GM21737 (cell line): ENCODE data around the gene RNF149.
A peak's percentile ranks its signal among the peaks of the same experiment; 100 is the strongest.
"Not testable (repeated sequence)": the region's sequence is repeated elsewhere in the genome, so short reads cannot be mapped to it uniquely, and the experiment has no call there.

Experiments used
- ATAC-seq: cut with Tn5 transposase; IDR thresholded peaks from one replicate; pipeline ENCODE4 v1.9.1; 2021; ENCODE audit warnings: mild to moderate bottlenecking, moderate library complexity; ENCODE audit not compliant: unreplicated experiment

The RNF149 gene

GRCh38 chr2:101308432-101309210 is at the start of gene RNF149:
Gene RNF149 (minus strand): TSS chr2:101308701. CDS start chr2:101308588, 113 bp downstream.
- ATAC-seq: peak; percentile 64

DNA sequence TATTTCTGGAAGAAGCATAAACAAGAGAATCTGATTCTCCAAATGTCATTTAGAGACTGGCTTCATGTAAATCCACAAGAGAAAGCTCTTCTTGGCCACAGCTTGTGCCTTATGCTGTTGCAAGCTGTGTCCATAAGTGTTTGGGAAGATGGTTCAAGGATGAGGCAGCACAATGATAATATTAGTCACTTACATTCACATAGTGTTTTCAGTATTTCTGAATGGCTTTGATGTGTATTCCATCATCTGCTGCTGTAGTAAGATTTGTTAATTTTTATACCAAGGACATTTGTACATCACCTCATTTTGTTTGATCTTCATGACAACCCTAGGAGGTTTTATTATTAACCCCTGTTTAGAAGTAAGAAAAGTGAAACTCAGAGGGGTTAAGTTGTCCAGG is 48.9 kb upstream of the RNF149 start:
- ATAC-seq: no peak

DNA sequence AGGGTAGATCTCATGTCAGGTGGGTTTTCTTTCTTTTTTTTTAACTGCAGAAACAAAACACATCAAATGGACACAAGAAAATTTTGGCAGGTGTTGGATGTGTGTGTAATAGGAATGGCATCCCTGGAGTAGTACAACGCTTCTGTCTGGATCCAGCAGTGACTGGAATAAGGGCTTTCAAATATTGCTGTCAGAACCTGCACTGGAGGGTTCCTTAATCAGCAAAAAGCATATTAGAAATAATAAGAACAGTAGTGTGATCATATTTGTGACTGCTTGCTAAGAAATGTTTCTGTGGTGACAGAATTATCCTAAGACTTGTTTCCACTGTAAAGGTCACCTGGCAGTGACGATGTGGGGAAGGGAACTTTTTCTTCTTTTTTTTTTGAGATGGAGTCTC is 48.0 kb upstream of the RNF149 start:
- no peak for ATAC-seq

DNA sequence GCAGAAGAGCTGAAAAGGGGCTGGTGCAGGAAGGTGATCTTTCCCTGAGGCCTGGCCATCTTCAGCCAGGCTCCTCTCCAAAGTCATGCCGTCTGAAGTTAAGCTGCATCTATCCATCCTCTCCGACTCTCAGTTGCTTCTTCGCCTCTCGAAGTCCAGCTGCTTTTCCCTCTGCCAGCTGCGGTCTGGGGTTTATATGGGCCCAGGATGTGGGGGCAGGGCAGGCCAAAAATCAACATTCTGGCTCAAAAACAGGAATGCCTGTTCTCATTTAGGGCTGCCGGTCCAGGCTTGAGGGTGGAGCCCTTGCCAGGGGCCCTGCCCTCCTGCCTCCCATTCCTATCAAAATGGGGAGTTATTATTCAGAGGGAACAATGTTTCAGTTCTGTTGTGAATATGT is 47.6 kb upstream of the RNF149 start:
- no peak for ATAC-seq

DNA sequence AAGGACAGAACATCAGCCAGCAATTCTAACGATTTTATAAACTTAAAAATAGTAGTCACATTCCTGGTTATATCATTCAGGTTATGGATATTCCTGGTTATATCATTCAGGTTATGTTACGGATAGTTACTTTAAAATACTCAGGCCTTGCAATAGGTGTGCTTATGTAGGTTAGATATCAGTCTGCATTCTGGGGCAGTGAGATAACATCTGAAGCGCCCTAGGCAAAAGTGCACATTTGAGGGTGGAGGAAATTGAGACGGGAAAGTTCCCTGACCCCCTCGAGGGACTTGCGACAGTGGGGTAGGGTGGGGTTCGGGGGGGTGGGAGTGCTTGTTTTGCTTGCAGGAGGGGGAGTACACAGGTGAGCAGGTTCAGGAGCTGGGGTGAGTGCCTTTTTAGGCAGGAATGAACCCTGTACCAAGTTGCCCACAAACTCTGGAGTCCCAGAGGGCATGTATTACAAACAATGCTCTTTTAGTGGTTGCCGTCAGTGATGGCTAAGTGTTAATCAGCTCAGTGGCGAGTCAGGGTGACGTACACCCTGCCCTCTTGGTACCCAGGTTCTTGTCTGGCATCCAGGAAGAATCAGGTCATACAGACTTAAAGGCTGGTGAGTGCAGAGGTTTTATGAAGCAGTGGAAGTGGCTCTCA is 47.0 kb upstream of the RNF149 start:
- ATAC-seq: no peak

DNA sequence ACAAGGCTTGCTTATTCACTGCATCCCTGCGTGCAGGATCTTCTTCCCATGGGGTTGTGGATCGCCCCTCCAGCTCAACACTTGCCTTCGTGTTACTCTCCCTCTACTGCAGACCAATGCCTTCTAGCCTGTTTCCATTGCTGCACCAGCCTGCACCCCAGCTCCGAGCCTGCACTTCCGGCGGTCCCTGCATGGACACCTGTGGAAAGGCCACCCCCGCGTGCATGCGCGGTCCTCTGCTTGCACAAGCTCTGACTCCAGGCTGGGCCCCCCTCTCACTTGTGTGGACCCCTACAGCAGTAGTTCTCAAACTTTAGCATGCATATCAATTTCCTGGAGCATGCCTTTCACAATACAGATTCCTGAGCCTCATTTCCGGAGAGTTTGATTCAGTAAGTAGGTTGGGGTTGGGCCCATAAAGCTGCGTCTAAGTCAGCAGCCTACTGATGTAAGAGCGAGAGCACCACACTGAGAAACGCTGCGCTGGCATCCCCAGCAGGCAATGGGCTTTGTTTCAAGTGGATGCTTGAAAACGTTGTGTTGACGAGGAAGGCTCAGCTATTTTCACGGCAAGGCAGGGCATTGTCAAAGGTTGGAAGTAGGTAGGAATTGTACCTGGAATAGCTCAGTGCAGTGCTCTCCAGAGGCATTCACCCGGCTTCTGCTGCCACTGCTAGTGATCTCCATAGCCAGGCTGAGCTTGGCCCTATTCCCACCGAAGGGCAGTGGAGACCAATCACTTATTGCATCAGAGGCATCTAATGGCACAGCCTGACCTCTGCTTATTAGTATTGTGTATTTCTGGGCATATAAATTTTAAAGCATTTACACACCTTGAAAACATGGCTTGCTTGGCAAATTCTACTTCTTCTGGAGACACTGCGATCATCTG is 46.2 kb upstream of the RNF149 start:
- no peak for ATAC-seq

GRCh38 chr2:101352631-101353030 is 44.1 kb upstream of the RNF149 start:
- ATAC-seq: not testable (repeated sequence)

DNA sequence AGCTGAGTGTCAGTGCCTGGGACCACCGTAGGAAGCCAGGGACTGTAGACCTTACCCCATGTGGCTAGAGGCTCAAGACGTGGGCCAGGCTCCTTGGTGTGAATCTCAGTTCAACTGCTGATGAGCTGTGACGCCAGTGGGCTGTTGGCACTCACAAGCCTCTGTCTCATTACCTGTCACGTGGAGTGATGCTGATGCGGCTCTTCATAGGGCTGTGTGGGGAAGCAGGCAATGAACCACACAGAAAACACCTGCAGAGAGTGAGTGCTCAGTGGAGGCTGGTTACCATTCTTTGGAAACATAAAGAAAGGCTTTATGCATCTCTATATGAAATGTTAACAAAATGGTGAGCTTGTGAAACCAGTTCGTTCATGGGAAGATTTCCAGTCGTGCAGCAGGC is 42.7 kb upstream of the RNF149 start:
- ATAC-seq: no peak

- ATAC-seq: no peak
Observed at GRCh38 chr2:101349893-101350662, 41.6 kb upstream of the RNF149 start.

DNA sequence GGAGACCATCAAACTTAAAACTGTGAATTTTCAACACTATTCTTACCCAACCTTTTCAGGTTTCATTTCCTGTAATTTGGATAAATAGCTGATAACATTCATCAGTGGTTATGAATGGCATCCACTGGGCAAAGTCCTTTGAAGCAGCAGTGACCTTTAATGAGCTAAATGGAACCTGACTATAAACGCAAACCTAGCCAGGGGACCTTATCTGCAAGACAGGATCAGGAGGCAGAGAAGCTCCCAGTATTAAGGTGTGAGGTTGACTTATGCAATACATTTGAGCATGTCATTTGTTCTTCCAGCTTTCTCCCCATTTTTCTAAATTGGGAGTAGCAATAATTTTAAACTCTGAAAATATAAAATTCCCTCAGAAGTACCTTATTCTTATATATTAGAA is 40.4 kb upstream of the RNF149 start:
- no peak for ATAC-seq

- ATAC-seq: no peak
Observed at GRCh38 chr2:101346909-101347308, 38.4 kb upstream of the RNF149 start.

DNA sequence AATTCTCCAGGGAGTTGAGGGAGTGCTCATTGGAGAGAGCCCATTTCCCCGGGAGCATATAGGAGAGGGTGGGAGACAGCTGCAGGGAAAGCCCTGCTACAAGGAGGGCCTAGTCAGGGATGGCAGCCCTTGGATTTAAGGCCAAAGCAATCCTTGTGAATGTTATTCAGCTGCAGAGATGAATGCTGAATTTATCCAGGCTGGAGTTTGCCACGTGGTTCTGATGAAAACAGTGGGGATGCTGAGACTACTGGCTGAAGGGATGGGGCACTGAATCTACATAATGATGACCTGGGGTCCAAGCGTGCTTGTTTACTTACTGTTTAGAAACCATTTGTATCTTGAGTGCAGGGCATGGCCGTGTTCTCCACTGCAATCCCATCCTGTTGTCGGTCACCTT is 35.6 kb upstream of the RNF149 start:
- ATAC-seq: no peak

DNA sequence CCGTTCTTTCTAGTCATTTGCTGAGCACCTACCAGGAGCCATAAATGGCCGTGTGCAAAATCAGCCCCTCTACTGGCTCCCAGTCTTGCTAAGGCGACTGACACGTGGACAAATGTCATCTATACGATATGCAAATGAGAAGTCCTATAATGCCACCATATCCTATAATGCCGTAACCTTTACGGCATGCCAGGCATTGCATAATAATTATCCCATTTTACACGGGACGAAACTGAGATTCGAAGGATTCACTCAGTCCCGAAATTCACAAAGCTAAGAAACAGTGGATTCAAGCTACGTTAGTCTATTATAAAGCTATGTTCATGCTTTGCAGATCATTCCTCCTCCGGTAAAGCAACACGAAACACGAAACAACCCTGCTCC is 34.1 kb upstream of the RNF149 start:
- ATAC-seq: no peak

DNA sequence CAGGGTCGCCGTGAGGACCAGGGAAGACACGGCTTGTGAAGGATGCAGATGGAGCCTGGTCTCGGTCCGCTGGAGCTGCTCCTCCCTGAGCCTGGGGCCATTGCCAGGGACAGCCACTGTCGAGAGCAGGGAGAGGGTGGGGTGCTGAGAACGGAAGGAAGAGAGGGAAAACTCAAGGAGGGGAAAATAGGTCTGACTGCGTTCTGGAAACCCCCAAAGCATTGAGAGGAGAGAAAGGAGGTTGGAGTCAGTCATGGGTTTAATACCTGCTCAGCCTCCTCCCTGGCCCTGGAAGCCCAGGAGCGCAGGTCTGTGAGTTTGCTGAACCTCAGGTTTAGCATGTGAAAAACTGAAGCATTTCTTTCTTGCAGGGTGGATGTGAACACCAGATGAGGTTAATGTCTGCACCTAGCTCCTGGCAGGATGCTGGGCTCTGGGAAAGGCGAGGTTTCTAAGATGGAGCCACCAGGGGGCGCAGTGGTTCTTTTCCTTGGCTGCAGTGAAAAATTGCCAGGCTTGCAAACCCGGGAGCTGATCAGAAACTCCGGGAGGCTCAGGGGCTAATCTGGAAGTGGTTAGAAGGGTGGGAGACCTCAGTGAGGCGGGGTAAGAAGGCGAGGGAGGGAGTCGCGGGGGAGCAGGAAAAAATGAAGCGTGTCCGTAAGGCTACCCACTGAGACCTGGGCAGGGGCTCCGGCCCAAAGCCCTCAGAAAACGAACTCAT is 33.6 kb upstream of the RNF149 start:
- ATAC-seq: no peak

DNA sequence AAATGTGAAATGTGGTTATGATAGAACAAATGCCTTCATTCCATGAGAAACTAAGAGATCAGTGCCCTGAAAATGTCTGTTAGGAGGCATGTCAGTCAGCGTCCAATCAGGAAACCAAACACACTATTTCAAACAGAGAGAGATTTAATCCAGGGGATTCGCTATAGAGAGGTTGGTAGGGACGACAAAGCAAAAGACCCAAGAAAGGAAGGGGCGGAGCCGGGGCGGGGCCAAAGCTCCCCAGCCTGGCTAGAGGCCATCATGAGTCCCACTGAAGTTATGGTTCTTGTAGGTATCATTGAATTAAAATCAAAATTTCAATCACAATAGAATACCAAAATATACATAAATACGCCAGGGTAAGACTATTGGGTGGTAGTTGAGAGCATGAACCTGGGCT is 32.9 kb upstream of the RNF149 start:
- ATAC-seq: no peak

DNA sequence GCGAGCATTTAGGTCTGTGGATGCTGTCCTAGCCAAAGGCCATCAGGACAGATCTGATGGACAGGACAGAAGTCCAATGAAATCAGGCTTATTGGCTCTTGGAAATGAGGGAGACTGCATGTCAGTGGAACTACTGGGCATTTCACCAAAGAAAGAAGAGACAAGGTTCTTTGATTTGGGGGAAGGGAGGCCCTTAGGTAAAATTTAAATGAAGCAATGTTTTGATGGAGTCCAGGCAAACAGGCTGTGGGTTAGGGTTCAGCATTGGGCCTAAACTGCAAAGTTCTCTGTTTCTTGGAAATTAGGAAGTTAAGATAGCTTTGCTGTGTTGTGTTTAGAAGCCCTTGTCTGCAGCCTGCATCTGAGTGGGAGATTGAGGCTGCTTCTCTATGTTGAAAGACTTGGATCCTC is 31.6 kb upstream of the RNF149 start:
- no peak for ATAC-seq

DNA sequence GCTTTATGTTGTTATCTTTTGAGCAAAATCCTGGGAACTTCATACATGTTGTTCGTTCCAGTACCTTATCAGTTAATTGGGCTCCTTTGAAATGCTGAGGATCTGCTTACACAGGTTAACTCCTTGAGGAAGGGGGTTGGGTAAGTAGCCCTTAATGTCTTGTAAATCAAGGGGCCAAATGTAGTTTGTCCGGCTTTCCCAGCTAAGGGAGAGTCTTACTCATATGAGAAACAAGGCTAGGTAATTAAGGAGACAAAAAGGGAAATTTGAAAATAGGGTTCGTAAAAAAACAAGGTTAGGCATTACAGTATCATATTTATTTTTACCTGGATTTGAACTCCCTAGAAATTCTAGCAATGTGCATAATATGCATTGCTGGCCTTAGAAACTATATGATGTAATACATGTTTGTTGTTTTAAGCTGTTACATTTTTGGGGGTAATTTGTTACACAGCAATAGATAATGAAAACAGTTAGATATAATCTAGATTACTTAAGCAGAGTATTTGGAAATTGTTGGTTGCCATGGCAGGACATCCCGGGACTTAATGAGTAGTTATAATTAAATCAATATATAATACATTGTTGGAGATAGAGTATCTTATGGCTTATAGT is 30.9 kb upstream of the RNF149 start:
- no peak for ATAC-seq

- no peak for ATAC-seq
Observed at GRCh38 chr2:101337877-101338276, 29.4 kb upstream of the RNF149 start.

- ATAC-seq: no peak
Observed at GRCh38 chr2:101332885-101333766, 24.6 kb upstream of the RNF149 start.
